Nephron (organoid): ENCODE results near the gene NR2C2.

Source experiments
- H3K27ac Mint-ChIP-seq, 3 experiments: 2 replicates each; pipeline ENCODE4 v1.8.0; 2020; ENCODE audit warnings: mixed read lengths in 3 of 3, mild to moderate bottlenecking in 2 of 3, moderate library complexity in 1 of 3
- H3K27me3 Mint-ChIP-seq: 2 replicates; pipeline ENCODE4 v1.8.0; 2021; ENCODE audit warnings: low read depth, mild to moderate bottlenecking, moderate library complexity, mixed read lengths
- H3K36me3 Mint-ChIP-seq: 2 replicates; pipeline ENCODE4 v1.8.0; 2020; ENCODE audit warnings: low read depth, mixed read lengths
- H3K4me1 Mint-ChIP-seq: 2 replicates; pipeline ENCODE4 v1.8.0; 2020; ENCODE audit warnings: mixed read lengths
- H3K4me3 Mint-ChIP-seq, 3 experiments: 2 replicates each; pipeline ENCODE4 v1.8.0; 2020; ENCODE audit warnings: mild to moderate bottlenecking in 3 of 3, mixed read lengths in 3 of 3, moderate library complexity in 2 of 3
- H3K9me3 Mint-ChIP-seq: 2 replicates; pipeline ENCODE4 v1.8.0; 2020; ENCODE audit warnings: mixed read lengths
- CTCF ChIP-seq, 3 experiments: fragments of 200-600 bp; sonication (generic); IDR thresholded peaks; one replicate each; pipeline ENCODE4 v1.5.0; 2021; ENCODE audit warnings: antibody characterized with exemption in 3 of 3; ENCODE audit not compliant: unreplicated experiment in 3 of 3

The NR2C2 gene

GRCh38 chr3:14984581-14985113 is 37.3 kb downstream of the NR2C2 start:
- H3K9me3 Mint-ChIP-seq: peaks cover 10% of the 10 kb centered on the region
- H3K4me1 Mint-ChIP-seq: peaks cover 8% of the 10 kb centered on the region
- H3K4me3 Mint-ChIP-seq: no peak overlapping the region
- peaks cover 40% of the 10 kb centered on the region for H3K36me3 Mint-ChIP-seq
- no peaks in the 10 kb centered on the region for H3K27me3 Mint-ChIP-seq
- no peak overlapping the region for H3K27ac Mint-ChIP-seq
- TF ChIP-seq CTCF (IDR thresholded peaks at IDR 0.05; ENCODE audit: unreplicated experiment in 3 of 3): no peak

GRCh38 chr3:14988988-14989394 is 41.6 kb downstream of the NR2C2 start:
- peaks cover 10% of the 10 kb centered on the region for H3K9me3 Mint-ChIP-seq
- H3K36me3 Mint-ChIP-seq: peaks cover 31% of the 10 kb centered on the region
- H3K27ac Mint-ChIP-seq: no peak overlapping the region
- H3K27me3 Mint-ChIP-seq: no peaks in the 10 kb centered on the region
- peak overlapping the region in 1 of 3 experiments; percentile 12 for H3K4me3 Mint-ChIP-seq
- peaks cover 25% of the 10 kb centered on the region for H3K4me1 Mint-ChIP-seq
- TF ChIP-seq CTCF (IDR thresholded peaks at IDR 0.05; ENCODE audit: unreplicated experiment in 3 of 3): no peak

GRCh38 chr3:14989943-14990779 is 42.8 kb downstream of the NR2C2 start:
- Mint-ChIP-seq H3K4me3 (no peak overlapping the region), H3K27ac (peak overlapping the region; percentile 59 to 85 (median 76)), H3K36me3 (peaks cover 22% of the 10 kb centered on the region), H3K9me3 (peaks cover 2% of the 10 kb centered on the region), H3K27me3 (no peaks in the 10 kb centered on the region), H3K4me1 (peaks cover 25% of the 10 kb centered on the region)
- no peak for TF ChIP-seq CTCF (IDR thresholded peaks at IDR 0.05; ENCODE audit: unreplicated experiment in 3 of 3)

DNA sequence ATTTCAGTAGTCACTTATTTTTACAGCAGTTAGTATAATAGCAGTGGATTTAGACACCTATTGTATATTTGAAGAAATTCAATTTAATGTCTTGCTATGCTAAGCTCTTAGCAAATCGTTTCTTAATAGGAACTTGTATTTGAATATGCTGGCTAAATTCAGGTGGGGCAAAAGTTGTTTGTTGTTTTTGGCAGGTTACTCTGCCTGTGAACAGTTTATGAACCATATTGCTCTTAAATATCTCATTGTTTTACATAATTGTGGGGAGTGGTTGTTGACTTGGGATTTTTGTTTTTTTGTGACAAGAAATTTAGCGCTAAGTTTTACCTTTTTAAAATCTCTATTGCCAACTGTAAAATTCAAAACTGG is 43.4 kb downstream of the NR2C2 start:
- Mint-ChIP-seq H3K4me1 (peaks cover 25% of the 10 kb centered on the region), H3K27me3 (no peaks in the 10 kb centered on the region), H3K27ac (peak overlapping the region; percentile 59 to 85 (median 76)), H3K4me3 (no peak overlapping the region), H3K9me3 (no peaks in the 10 kb centered on the region), H3K36me3 (peaks cover 18% of the 10 kb centered on the region)
- TF ChIP-seq CTCF (IDR thresholded peaks at IDR 0.05; ENCODE audit: unreplicated experiment in 3 of 3): no peak

GRCh38 chr3:14991151-14991742 is 43.9 kb downstream of the NR2C2 start:
- Mint-ChIP-seq H3K9me3 (no peaks in the 10 kb centered on the region), H3K4me3 (no peak overlapping the region), H3K27ac (peak overlapping the region; percentile 59 to 85 (median 76)), H3K4me1 (peaks cover 25% of the 10 kb centered on the region), H3K36me3 (peaks cover 17% of the 10 kb centered on the region), H3K27me3 (no peaks in the 10 kb centered on the region)
- no peak for TF ChIP-seq CTCF (IDR thresholded peaks at IDR 0.05; ENCODE audit: unreplicated experiment in 3 of 3)
